ENCODE results near the gene CDYL2.

CDYL2 gene

GRCh38 chr16:80607204-80607603, 197.2 kb downstream of the CDYL2 start:
- no peak for DNase-seq (ENCODE audit: extremely low spot score)
- CTCF ChIA-PET, result interaction anchor here (3.6 kb wide), 1 partner anchor 12 kb away, joined by 11 read pairs; no protein-coding TSS in a partner anchor
- no peak for TF ChIP-seq CTCF (IDR thresholded peaks at IDR 0.05; ENCODE audit: control extremely low read depth, extremely low read depth, low read depth, missing control alignments)
- POLR2A ChIA-PET, result interaction anchor here (0.6 kb wide), 1 partner anchor 43 kb away, joined by 3 read pairs; no protein-coding TSS in a partner anchor

- no peak for DNase-seq (ENCODE audit: extremely low spot score)
- POLR2A ChIA-PET, result no interaction called here
- no peak for TF ChIP-seq CTCF (IDR thresholded peaks at IDR 0.05; ENCODE audit: control extremely low read depth, extremely low read depth, low read depth, missing control alignments)
These were observed 198.1 kb downstream of the CDYL2 start for GRCh38 chr16:80606221-80606766.

GRCh38 chr16:80604600-80605355, 199.6 kb downstream of the CDYL2 start:
- no peak for DNase-seq (ENCODE audit: extremely low spot score)
- ChIA-PET CTCF (no interaction called here), POLR2A (no interaction called here)
- no peak for TF ChIP-seq CTCF (IDR thresholded peaks at IDR 0.05; ENCODE audit: control extremely low read depth, extremely low read depth, low read depth, missing control alignments)

More at GRCh38 chr16:80606221-80606766, 198.1 kb downstream of the CDYL2 start:
- CTCF ChIA-PET, result no interaction called here

GRCh38 chr16:80602894-80603293, 201.5 kb downstream of the CDYL2 start:
- ChIA-PET CTCF (interaction anchor here (1.2 to 2.3 kb wide), 3 partner anchors 14 to 76 kb away, joined by 4 to 6 read pairs (median 5); no protein-coding TSS in a partner anchor), POLR2A (no interaction called here)
- no peak for DNase-seq (ENCODE audit: extremely low spot score)
- no peak for TF ChIP-seq CTCF (IDR thresholded peaks at IDR 0.05; ENCODE audit: control extremely low read depth, extremely low read depth, low read depth, missing control alignments)

- CTCF ChIA-PET, result interaction anchor here (1.1 to 2.3 kb wide), 5 partner anchors 10 to 21 kb away, joined by 3 to 6 read pairs (median 5); no protein-coding TSS in a partner anchor
- no peak for TF ChIP-seq CTCF (IDR thresholded peaks at IDR 0.05; ENCODE audit: control extremely low read depth, extremely low read depth, low read depth, missing control alignments)
These were observed 203.2 kb downstream of the CDYL2 start for GRCh38 chr16:80601182-80601581.

GRCh38 chr16:80599466-80599865, 204.9 kb downstream of the CDYL2 start:
- ChIA-PET POLR2A (no interaction called here), CTCF (interaction anchor here (0.7 to 1.6 kb wide), 3 partner anchors 16 to 39 kb away, joined by 3 to 5 read pairs (median 4); no protein-coding TSS in a partner anchor)
- TF ChIP-seq CTCF (IDR thresholded peaks at IDR 0.05; ENCODE audit: control extremely low read depth, extremely low read depth, low read depth, missing control alignments), result no peak
- no peak for DNase-seq (ENCODE audit: extremely low spot score)

More at GRCh38 chr16:80601182-80601581, 203.2 kb downstream of the CDYL2 start:
- POLR2A ChIA-PET, result no interaction called here
- DNase-seq (ENCODE audit: extremely low spot score), result no peak
